Hepatocyte (in vitro differentiated cells): ENCODE data around the gene UMAD1. TPM values are rescaled to one million over a fixed set of nuclear protein-coding genes. Genes with fewer than 3 reads are reported as not detected.

Experiments
- DNase-seq: peaks from one replicate; pipeline ENCODE4 v3.0.0-alpha.2; 2016; ENCODE audit warnings: low spot score
- H2AFZ ChIP-seq: fragments of 200-600 bp; sonication (generic); 2 replicates; pipeline ENCODE4 v1.6.0; 2016; ENCODE audit warnings: antibody characterized with exemption, mild to moderate bottlenecking
- H3K27ac ChIP-seq: fragments of 200-600 bp; sonication (generic); 2 replicates; pipeline ENCODE4 v1.5.1; 2016; ENCODE audit warnings: mild to moderate bottlenecking
- H3K27me3 ChIP-seq: fragments of 200-600 bp; sonication (generic); 2 replicates; pipeline ENCODE4 v1.6.1; 2016
- H3K36me3 ChIP-seq: fragments of 200-600 bp; sonication (generic); replicated peaks from 2 replicates; pipeline ENCODE4 v1.5.1; 2016; ENCODE audit warnings: low read depth; ENCODE audit not compliant: insufficient read depth
- H3K4me1 ChIP-seq: fragments of 200-600 bp; sonication (generic); 2 replicates; pipeline ENCODE4 v1.5.1; 2016; ENCODE audit warnings: mild to moderate bottlenecking, moderate library complexity; ENCODE audit not compliant: insufficient read depth
- H3K4me2 ChIP-seq: fragments of 200-600 bp; sonication (generic); 2 replicates; pipeline ENCODE4 v1.6.0; 2016
- H3K4me3 ChIP-seq: fragments of 200-600 bp; sonication (generic); 2 replicates; pipeline ENCODE4 v1.5.1; 2016; ENCODE audit warnings: mild to moderate bottlenecking
- H3K79me2 ChIP-seq: fragments of 200-600 bp; sonication (generic); 2 replicates; pipeline ENCODE4 v1.6.0; 2017; ENCODE audit warnings: mild to moderate bottlenecking
- H3K9me2 ChIP-seq: fragments of 200-600 bp; sonication (generic); replicated peaks from 2 replicates; pipeline ENCODE4 v1.6.0; 2017; ENCODE audit warnings: mild to moderate bottlenecking; ENCODE audit not compliant: insufficient read depth
- H3K9me3 ChIP-seq: fragments of 200-600 bp; sonication (generic); 2 replicates; pipeline ENCODE4 v1.5.1; 2016; ENCODE audit warnings: low read depth, mild to moderate bottlenecking
- H4K20me1 ChIP-seq: fragments of 200-600 bp; sonication (generic); 2 replicates; pipeline ENCODE4 v1.6.0; 2016; ENCODE audit warnings: mild to moderate bottlenecking; ENCODE audit not compliant: insufficient read depth, poor library complexity, severe bottlenecking
- CTCF ChIP-seq: fragments of 200-600 bp; sonication (generic); IDR thresholded peaks from 2 replicates; pipeline ENCODE4 v1.5.1; 2016; ENCODE audit warnings: antibody characterized with exemption, mild to moderate bottlenecking; ENCODE audit not compliant: poor library complexity
- EZH2 ChIP-seq: fragments of 200-600 bp; sonication (generic); IDR thresholded peaks from 2 replicates; pipeline ENCODE4 v1.6.1; 2016; ENCODE audit warnings: antibody characterized with exemption, mild to moderate bottlenecking, borderline replicate concordance
- EZH2phosphoT487 ChIP-seq: fragments of 200-600 bp; sonication (generic); IDR thresholded peaks from one replicate; pipeline ENCODE4 v1.6.1; 2018; ENCODE audit warnings: antibody characterized with exemption, mild to moderate bottlenecking, low read depth, moderate library complexity; ENCODE audit not compliant: unreplicated experiment, severe bottlenecking
- WGBS: methylation state at CpG from one replicate; pipeline ENCODE4 v1.1.6; 2016; ENCODE audit warnings: low lambda C conversion rate; ENCODE audit errors: missing lambda C conversion rate; 5-methylcytosine and 5-hydroxymethylcytosine counted together
- polyA plus RNA-seq: library from polyadenylated mRNA; unstranded; fragments of >200 nt; fragmentation: Nextera tagmentation; extraction: Ambion mirVana; gene quantifications from 2 replicates; pipeline ENCODE4 v1.2.1, GENCODE V29; 2016
- total RNA-seq: library from RNA; depleted of rRNA; stranded (reverse); fragments of >200 nt; gene quantifications from 2 replicates; pipeline ENCODE4 v1.2.3, GENCODE V29; 2014

Gene UMAD1
- total and polyA plus RNA-seq, 2 experiments from 2014 or later = 15.7 to 29.0 TPM

GRCh38 chr7:7829667-7830066 lies 189.1 kb downstream of the UMAD1 start:
- no peaks in the 10 kb centered on the region for H3K27me3 ChIP-seq
- H3K9me3 ChIP-seq = no peaks in the 10 kb centered on the region
- H2AFZ ChIP-seq = no peak overlapping the region
- TF ChIP-seq CTCF (no peak), EZH2 (no peak), EZH2phosphoT487 (no peak)
- H3K4me3 ChIP-seq = no peak overlapping the region
- H3K4me1 ChIP-seq = peaks cover 7% of the 10 kb centered on the region
- peak overlapping the region; percentile 64 for H3K27ac ChIP-seq
- no peaks in the 10 kb centered on the region for H4K20me1 ChIP-seq
- DNase-seq = peak; percentile 54
- H3K36me3 ChIP-seq = no peaks in the 10 kb centered on the region
- H3K4me2 ChIP-seq = peak overlapping the region; percentile 13
- 76% methylated on average over 2 of the region's 2 CpGs for WGBS
- no peaks in the 10 kb centered on the region for H3K79me2 ChIP-seq
- no peaks in the 10 kb centered on the region for H3K9me2 ChIP-seq

- peak overlapping the region; percentile 64 for H3K27ac ChIP-seq
- peaks cover 7% of the 10 kb centered on the region for H3K4me1 ChIP-seq
Observed at GRCh38 chr7:7830122-7830878, 189.7 kb downstream of the UMAD1 start.

GRCh38 chr7:7832518-7832917 lies 192.0 kb downstream of the UMAD1 start:
- Histone ChIP-seq H3K4me2 (no peak overlapping the region), H3K9me3 (no peaks in the 10 kb centered on the region), H3K9me2 (no peaks in the 10 kb centered on the region), H3K27me3 (no peaks in the 10 kb centered on the region), H2AFZ (no peak overlapping the region), H3K36me3 (no peaks in the 10 kb centered on the region), H3K4me1 (peaks cover 7% of the 10 kb centered on the region), H3K4me3 (no peak overlapping the region), H3K79me2 (no peaks in the 10 kb centered on the region), H3K27ac (peak overlapping the region; percentile 18), H4K20me1 (no peaks in the 10 kb centered on the region)
- no peak for DNase-seq
- no peak for TF ChIP-seq EZH2phosphoT487
- WGBS = 66% methylated on average over 5 of the region's 5 CpGs

More at GRCh38 chr7:7830122-7830878, 189.7 kb downstream of the UMAD1 start:
- 72% methylated on average over 7 of the region's 7 CpGs for WGBS
- no peaks in the 10 kb centered on the region for H3K36me3 ChIP-seq
- peak; percentile 23 for DNase-seq
- H2AFZ ChIP-seq = no peak overlapping the region
- H4K20me1 ChIP-seq = no peaks in the 10 kb centered on the region
- no peaks in the 10 kb centered on the region for H3K27me3 ChIP-seq
- H3K4me3 ChIP-seq = no peak overlapping the region
- no peaks in the 10 kb centered on the region for H3K79me2 ChIP-seq
- H3K9me3 ChIP-seq = no peaks in the 10 kb centered on the region
- H3K4me2 ChIP-seq = peak overlapping the region; percentile 13
- no peak for TF ChIP-seq CTCF
- no peak for TF ChIP-seq EZH2phosphoT487
- no peaks in the 10 kb centered on the region for H3K9me2 ChIP-seq

- H3K27ac ChIP-seq = no peak overlapping the region
- no peaks in the 10 kb centered on the region for H3K9me2 ChIP-seq
- H3K9me3 ChIP-seq = no peaks in the 10 kb centered on the region
- no peaks in the 10 kb centered on the region for H3K27me3 ChIP-seq
- TF ChIP-seq EZH2 (no peak), CTCF (no peak), EZH2phosphoT487 (no peak)
- no peak overlapping the region for H3K4me3 ChIP-seq
- H2AFZ ChIP-seq = no peak overlapping the region
- no peak for DNase-seq
- no peaks in the 10 kb centered on the region for H3K79me2 ChIP-seq
- no peaks in the 10 kb centered on the region for H3K36me3 ChIP-seq
- WGBS = 88% methylated on average over 4 of the region's 4 CpGs
- H3K4me1 ChIP-seq = peaks cover 7% of the 10 kb centered on the region
- H4K20me1 ChIP-seq = no peaks in the 10 kb centered on the region
- no peak overlapping the region for H3K4me2 ChIP-seq
Observed at GRCh38 chr7:7834761-7835160, 194.2 kb downstream of the UMAD1 start.
